GM12878 (cell line): ENCODE data around the gene C19orf67. TPM values are rescaled to one million over a fixed set of nuclear protein-coding genes. Genes with fewer than 3 reads are reported as not detected.

Source experiments
- ATAC-seq: fragments of 200-7000 bp; cut with Tn5 transposase; 3 replicates; pipeline ENCODE4 v1.9.1; 2020; ENCODE audit warnings: mild to moderate bottlenecking, moderate library complexity
- BruUV-seq: library from RNA; stranded (reverse); fragments of 400-500 nt; replicated peaks from 2 replicates; lab custom pipeline; 2021; lab: Mats Ljungman, UMichigan
- CTCF ChIA-PET: fragments of 300-600 bp; sonication (Branson Sonifier 250); formaldehyde crosslinking; extraction: SDS; loops from one replicate; lab custom pipeline; 2021; ENCODE audit warnings: inconsistent platforms; lab: Yijun Ruan, JAX
- POLR2A ChIA-PET: fragments of 350-600 bp; formaldehyde crosslinking; extraction: SDS; loops from one replicate; lab custom pipeline; 2021; ENCODE audit warnings: inconsistent platforms; lab: Charles Lee
- RAD21 ChIA-PET: fragments of 300-600 bp; sonication (Branson Sonifier 250); formaldehyde crosslinking; loops from one replicate; lab custom pipeline; 2023; ENCODE audit warnings: antibody characterized with exemption; ENCODE audit not compliant: unreplicated experiment; lab: Charles Lee
- SMC1A ChIA-PET: fragments of 300-600 bp; sonication (Branson Sonifier 250); formaldehyde crosslinking; loops from one replicate; lab custom pipeline; 2023; ENCODE audit not compliant: unreplicated experiment, uncharacterized antibody; lab: Charles Lee
- DNase-seq: peaks from one replicate; pipeline ENCODE4 v3.0.0-alpha.2; 2011; ENCODE audit warnings: low read depth, low spot score
- FAIRE-seq: peaks from 3 replicates; lab custom pipeline; 2011; peaks lifted over from hg19 to GRCh38; lab: Jason Lieb, UNC
- H2AFZ ChIP-seq: 2 replicates; pipeline ENCODE4 v1.6.0; 2011; ENCODE audit warnings: low read depth, low read length, control low read depth; ENCODE audit not compliant: control insufficient read depth
- H3K27ac ChIP-seq: 2 replicates; pipeline ENCODE4 v1.5.1; 2011; ENCODE audit warnings: control low read depth; ENCODE audit not compliant: control insufficient read depth, insufficient read depth
- H3K27me3 ChIP-seq, 2 experiments: replicated peaks in 1 of 2; 2 replicates each; pipeline versions ENCODE4 v1.6.0 to v1.6.1; 2011; ENCODE audit warnings: low read length in 1 of 2; ENCODE audit not compliant: control insufficient read depth in 2 of 2, insufficient read depth in 2 of 2
- H3K36me3 ChIP-seq, 2 experiments: 2 replicates each; pipeline ENCODE4 v1.5.1; 2011; ENCODE audit warnings: low read length in 1 of 2; ENCODE audit not compliant: control insufficient read depth in 2 of 2, insufficient read depth in 2 of 2
- H3K4me1 ChIP-seq: 2 replicates; pipeline ENCODE4 v1.6.1; 2011; ENCODE audit warnings: mild to moderate bottlenecking, low read length, moderate library complexity, mixed read lengths; ENCODE audit not compliant: control insufficient read depth, insufficient read depth
- H3K4me2 ChIP-seq: 2 replicates; pipeline ENCODE4 v1.6.0; 2011; ENCODE audit warnings: control low read depth; ENCODE audit not compliant: control insufficient read depth, insufficient read depth
- H3K4me3 ChIP-seq: fragments of 200-600 bp; sonication (generic); 2 replicates; pipeline ENCODE4 v1.5.1; 2016
- H3K79me2 ChIP-seq: 2 replicates; pipeline ENCODE4 v1.6.0; 2011; ENCODE audit warnings: low read length; ENCODE audit not compliant: control insufficient read depth, insufficient read depth
- H3K9ac ChIP-seq: 2 replicates; pipeline ENCODE4 v1.8.0; 2011; ENCODE audit warnings: low read length, control low read depth, mixed read lengths; ENCODE audit not compliant: control insufficient read depth, insufficient read depth
- H3K9me3 ChIP-seq: replicated peaks from 3 replicates; pipeline ENCODE4 v1.5.1; 2011; ENCODE audit warnings: mild to moderate bottlenecking, low read length; ENCODE audit not compliant: control insufficient read depth, insufficient read depth
- H4K20me1 ChIP-seq: 2 replicates; pipeline ENCODE4 v1.6.0; 2011; ENCODE audit not compliant: control insufficient read depth, insufficient read depth
- BRCA1 ChIP-seq: IDR thresholded peaks from 2 replicates; pipeline ENCODE4 v1.6.1; 2011; ENCODE audit warnings: low read depth, low read length, improper control_type of control experiment
- CREM ChIP-seq: IDR thresholded peaks from 2 replicates; pipeline ENCODE4 v1.6.1; 2014; ENCODE audit warnings: antibody characterized with exemption, low read depth
- FOS ChIP-seq: IDR thresholded peaks from 3 replicates; pipeline ENCODE4 v1.6.1; 2011; ENCODE audit warnings: borderline replicate concordance; ENCODE audit not compliant: insufficient read length; ENCODE audit errors: extremely low read depth
- IKZF2 ChIP-seq, 2 experiments: fragments of 450-650 bp; IDR thresholded peaks; 2 replicates each; pipeline ENCODE4 v1.6.1; 2017; ENCODE audit warnings: mild to moderate bottlenecking in 2 of 2, moderate library complexity in 2 of 2
- PAX8 ChIP-seq: fragments of 450-650 bp; IDR thresholded peaks from 2 replicates; pipeline ENCODE4 v1.6.1; 2017; ENCODE audit warnings: mild to moderate bottlenecking, moderate library complexity
- POLR2AphosphoS5 ChIP-seq: IDR thresholded peaks from 2 replicates; pipeline ENCODE4 v1.6.1; 2011; ENCODE audit warnings: mild to moderate bottlenecking, low read length, inconsistent platforms
- ZNF274 ChIP-seq: IDR thresholded peaks from one replicate; pipeline ENCODE4 v1.8.0; 2011; ENCODE audit not compliant: insufficient read length, insufficient read depth
- ZNF687 ChIP-seq: fragments of 450-650 bp; IDR thresholded peaks from 2 replicates; pipeline ENCODE4 v1.6.1; 2017; ENCODE audit warnings: mild to moderate bottlenecking, moderate library complexity
- WGBS: methylation state at CpG from one replicate; pipeline ENCODE4 v1.1.6; 2016; ENCODE audit warnings: low lambda C conversion rate; ENCODE audit not compliant: insufficient replicate concordance, insufficient coverage; ENCODE audit errors: missing lambda C conversion rate; 5-methylcytosine and 5-hydroxymethylcytosine counted together
- in situ Hi-C: fragments of 300-500 bp; cut with MboI; formaldehyde crosslinking; loops from 9 replicates; pipeline ENCODE4 v1.14.3; 2018; ENCODE audit warnings: mixed read lengths
- intact Hi-C: fragments of 100-400 bp; cut with micrococcal nuclease; formaldehyde crosslinking; loops from one replicate; pipeline ENCODE4 v1.14.2; 2022; ENCODE audit not compliant: unreplicated experiment
- polyA plus RNA-seq, 11 experiments: library from polyadenylated mRNA; depleted of rRNA in 4 of 11; unstranded in 6 of 11; stranded (reverse) in 5 of 11; fragments of >200 nt; fragmentation: Nextera tagmentation in 4 of 11; fragmentation: Illumina TruSeq in 1 of 11; extraction: Ambion mirVana in 4 of 11; extraction: Trizol in 1 of 11; gene quantifications; 1 replicate in 1 of 11; 2 replicates in 10 of 11; pipeline versions ENCODE4 v1.2.1 to v1.2.3, GENCODE V29; 2011 to 2016; ENCODE audit warnings: inconsistent platforms in 2 of 11, missing spikeins in 2 of 11, low read depth in 1 of 11
- total RNA-seq, 4 experiments: library from RNA; depleted of rRNA in 3 of 4; stranded (reverse); fragments of >200 nt in 3 of 4; fragmentation: Illumina TruSeq in 1 of 4; extraction: Trizol in 1 of 4; gene quantifications; 2 replicates each; pipeline versions ENCODE4 v1.2.1 to v1.2.3, GENCODE V29; 2013 to 2021

C19orf67 gene
- total and polyA plus RNA-seq, 10 of the 15 experiments (the other 5 are each of a cell fraction or from before 2014, with no cell fraction given) = 0.14 TPM; not detected in 9

- no peak for TF ChIP-seq POLR2AphosphoS5
These were observed 29.4 kb downstream of the C19orf67 start (continued) for GRCh38 chr19:14056069-14056666.

- FAIRE-seq (no peak), ATAC-seq (no peak), DNase-seq (no peak)
- no peaks in the 10 kb centered on the region for H3K4me1 ChIP-seq
- TF ChIP-seq BRCA1 (no peak), PAX8 (no peak), ZNF687 (no peak), CREM (no peak), ZNF274 (no peak), IKZF2 (IDR thresholded peaks at IDR 0.05) (no peak), FOS (no peak)
- H3K9me3 ChIP-seq = no peaks in the 10 kb centered on the region
- intact Hi-C loops (no loop called here), in situ Hi-C loops (loop anchor here (25.0 kb wide), 1 partner anchor 768 kb away; no protein-coding TSS in a partner anchor)
- no peaks in the 10 kb centered on the region for H3K79me2 ChIP-seq
- H3K4me2 ChIP-seq = no peak overlapping the region
- SMC1A ChIA-PET = no interaction called here
- H2AFZ ChIP-seq = no peak overlapping the region
- H3K27me3 ChIP-seq = peaks cover 0 to 6% of the 10 kb centered on the region in 2 experiments
- H3K27ac ChIP-seq = no peak overlapping the region
- peaks cover 0 to 6% of the 10 kb centered on the region in 2 experiments; a peak in 3 of 4 replicates for H3K36me3 ChIP-seq
- POLR2A ChIA-PET = interaction anchor here (0.6 kb wide), 1 partner anchor 295 kb away, joined by 3 read pairs; no protein-coding TSS in a partner anchor
- no peak overlapping the region for H3K4me3 ChIP-seq
- CTCF ChIA-PET = interaction anchor here (1.0 kb wide), 1 partner anchor 17 kb away, joined by 3 read pairs; the partner anchor contains the start of gene MISP3
- WGBS = 68% methylated on average over 3 of the region's 3 CpGs
- H4K20me1 ChIP-seq = no peaks in the 10 kb centered on the region; the same call in 1 of the 2 replicates
- BruUV-seq = no TSS peak
- RAD21 ChIA-PET = no interaction called here
- H3K9ac ChIP-seq = no peak overlapping the region
These were observed 30.2 kb downstream of the C19orf67 start for GRCh38 chr19:14055396-14055795.
